ENCODE data around the gene RNF149. TPM values are rescaled to one million over a fixed set of nuclear protein-coding genes. Genes with fewer than 3 reads are reported as not detected.

Gene RNF149
- total RNA-seq, 1 donor: 73.1 TPM

DNA sequence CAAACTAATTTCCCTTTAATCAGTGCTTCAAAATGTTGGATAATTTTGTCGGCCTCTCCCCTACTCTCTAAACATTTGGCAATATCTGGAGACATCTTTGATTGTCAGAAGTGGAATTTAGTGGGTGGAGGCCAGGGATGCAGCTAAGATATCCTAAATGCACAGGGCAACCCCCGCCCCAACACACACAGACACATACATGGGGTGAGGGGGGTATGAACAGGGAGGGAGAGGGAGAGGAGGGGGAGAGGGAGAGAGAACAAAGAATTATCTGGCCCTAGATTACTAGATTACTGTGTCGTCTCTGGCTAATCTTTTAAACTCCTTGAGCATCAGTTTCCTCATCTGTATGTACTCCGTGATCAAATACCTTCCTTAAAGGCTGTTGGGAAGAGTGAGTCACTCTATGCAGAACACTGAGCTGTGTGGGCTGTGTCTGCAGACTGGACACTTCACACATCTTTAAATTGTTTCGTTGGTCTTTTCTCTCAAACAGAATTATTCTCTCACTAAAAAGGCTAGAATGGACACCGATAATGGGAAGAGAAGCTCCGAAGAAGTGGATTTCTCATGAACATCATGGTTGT is 2.9 kb downstream of the RNF149 start:
- Histone ChIP-seq H3K4me1 (ENCODE audit: insufficient read depth, low read length) (peaks cover 21% of the 10 kb centered on the region), H3K79me2 (ENCODE audit: insufficient read depth, low read length) (peaks cover 80% of the 10 kb centered on the region), H4K20me1 (ENCODE audit: insufficient read depth, low read length) (peaks cover 43% of the 10 kb centered on the region), H3K27me3 (ENCODE audit: insufficient read depth, low read length) (no peaks in the 10 kb centered on the region), H3K4me3 (ENCODE audit: insufficient read depth, low read length) (peak overlapping the region; percentile 87), H3K4me2 (ENCODE audit: insufficient read depth, low read length) (peak overlapping the region; percentile 96), H3K27ac (ENCODE audit: low read depth, low read length) (peak overlapping the region; percentile 64), H3K9me3 (ENCODE audit: low read depth, low read length) (no peaks in the 10 kb centered on the region), H2AFZ (ENCODE audit: low read length) (no peak overlapping the region), H3K36me3 (ENCODE audit: insufficient read depth, low read length) (no peaks in the 10 kb centered on the region)
- TF ChIP-seq, protein P1, sequence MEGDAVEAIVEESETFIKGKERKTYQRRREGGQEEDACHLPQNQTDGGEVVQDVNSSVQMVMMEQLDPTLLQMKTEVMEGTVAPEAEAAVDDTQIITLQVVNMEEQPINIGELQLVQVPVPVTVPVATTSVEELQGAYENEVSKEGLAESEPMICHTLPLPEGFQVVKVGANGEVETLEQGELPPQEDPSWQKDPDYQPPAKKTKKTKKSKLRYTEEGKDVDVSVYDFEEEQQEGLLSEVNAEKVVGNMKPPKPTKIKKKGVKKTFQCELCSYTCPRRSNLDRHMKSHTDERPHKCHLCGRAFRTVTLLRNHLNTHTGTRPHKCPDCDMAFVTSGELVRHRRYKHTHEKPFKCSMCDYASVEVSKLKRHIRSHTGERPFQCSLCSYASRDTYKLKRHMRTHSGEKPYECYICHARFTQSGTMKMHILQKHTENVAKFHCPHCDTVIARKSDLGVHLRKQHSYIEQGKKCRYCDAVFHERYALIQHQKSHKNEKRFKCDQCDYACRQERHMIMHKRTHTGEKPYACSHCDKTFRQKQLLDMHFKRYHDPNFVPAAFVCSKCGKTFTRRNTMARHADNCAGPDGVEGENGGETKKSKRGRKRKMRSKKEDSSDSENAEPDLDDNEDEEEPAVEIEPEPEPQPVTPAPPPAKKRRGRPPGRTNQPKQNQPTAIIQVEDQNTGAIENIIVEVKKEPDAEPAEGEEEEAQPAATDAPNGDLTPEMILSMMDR (IDR thresholded peaks at IDR 0.05; ENCODE audit: extremely low read depth, low read depth, low read length): no peak
- peak; percentile 73 for DNase-seq (ENCODE audit: insufficient read length, low spot score, missing footprints)

DNA sequence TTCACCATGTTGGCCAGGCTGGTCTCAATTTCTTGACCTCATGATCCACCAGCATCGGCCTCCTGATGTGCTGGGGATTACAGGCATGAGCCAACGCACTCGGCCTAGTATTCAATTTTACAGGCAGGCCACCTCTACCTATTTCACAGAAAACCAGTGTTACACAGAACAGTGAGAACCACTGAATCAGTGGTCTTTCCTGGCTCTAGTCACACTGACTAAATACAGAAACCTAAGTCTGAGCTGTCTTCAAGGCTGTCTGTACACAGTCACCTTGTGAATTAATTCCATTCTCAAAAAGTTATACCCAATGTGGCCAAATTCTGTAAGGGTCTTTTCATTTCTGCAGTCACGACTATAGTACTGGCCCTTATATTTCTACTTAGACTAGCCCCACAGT is 3.5 kb downstream of the RNF149 start:
- no peaks in the 10 kb centered on the region for H3K36me3 ChIP-seq (ENCODE audit: insufficient read depth, low read length)
- peak overlapping the region; percentile 96 for H3K4me2 ChIP-seq (ENCODE audit: insufficient read depth, low read length)
- TF ChIP-seq, protein P1 (IDR thresholded peaks at IDR 0.05; ENCODE audit: extremely low read depth, low read depth, low read length): no peak
- DNase-seq (ENCODE audit: insufficient read length, low spot score, missing footprints): no peak
- no peaks in the 10 kb centered on the region for H3K9me3 ChIP-seq (ENCODE audit: low read depth, low read length)
- peaks cover 21% of the 10 kb centered on the region for H3K4me1 ChIP-seq (ENCODE audit: insufficient read depth, low read length)
- peak overlapping the region; percentile 64 for H3K27ac ChIP-seq (ENCODE audit: low read depth, low read length)
- no peak overlapping the region for H3K4me3 ChIP-seq (ENCODE audit: insufficient read depth, low read length)
- peaks cover 46% of the 10 kb centered on the region for H4K20me1 ChIP-seq (ENCODE audit: insufficient read depth, low read length)
- H2AFZ ChIP-seq (ENCODE audit: low read length): no peak overlapping the region
- peaks cover 86% of the 10 kb centered on the region for H3K79me2 ChIP-seq (ENCODE audit: insufficient read depth, low read length)
- H3K27me3 ChIP-seq (ENCODE audit: insufficient read depth, low read length): no peaks in the 10 kb centered on the region

DNA sequence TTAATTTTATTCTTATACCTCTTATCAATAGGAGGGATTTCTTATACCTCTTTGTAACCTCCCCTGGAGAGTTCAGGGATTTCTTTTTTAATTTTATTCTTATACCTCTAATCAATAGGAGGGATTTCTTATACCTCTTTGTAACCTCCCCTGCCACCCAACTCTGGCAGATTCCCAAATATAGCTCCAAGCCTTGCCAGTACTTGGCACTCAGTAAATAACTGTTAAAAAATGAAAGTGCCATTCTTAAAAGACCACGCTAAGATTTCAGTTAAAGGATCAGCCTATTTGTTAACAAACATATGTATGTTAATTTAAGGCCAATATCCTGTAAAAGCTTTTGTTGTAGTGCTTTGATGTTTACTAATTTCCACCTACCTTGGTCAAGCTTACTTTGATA is 4.8 kb downstream of the RNF149 start:
- no peaks in the 10 kb centered on the region for H3K27me3 ChIP-seq (ENCODE audit: insufficient read depth, low read length)
- H3K4me2 ChIP-seq (ENCODE audit: insufficient read depth, low read length): no peak overlapping the region
- TF ChIP-seq, protein P1 (IDR thresholded peaks at IDR 0.05; ENCODE audit: extremely low read depth, low read depth, low read length): no peak
- H3K4me1 ChIP-seq (ENCODE audit: insufficient read depth, low read length): peaks cover 19% of the 10 kb centered on the region
- no peaks in the 10 kb centered on the region for H3K9me3 ChIP-seq (ENCODE audit: low read depth, low read length)
- H4K20me1 ChIP-seq (ENCODE audit: insufficient read depth, low read length): peaks cover 52% of the 10 kb centered on the region
- H3K36me3 ChIP-seq (ENCODE audit: insufficient read depth, low read length): no peaks in the 10 kb centered on the region
- H3K4me3 ChIP-seq (ENCODE audit: insufficient read depth, low read length): no peak overlapping the region
- DNase-seq (ENCODE audit: insufficient read length, low spot score, missing footprints): no peak
- H2AFZ ChIP-seq (ENCODE audit: low read length): no peak overlapping the region
- H3K27ac ChIP-seq (ENCODE audit: low read depth, low read length): no peak overlapping the region
- H3K79me2 ChIP-seq (ENCODE audit: insufficient read depth, low read length): peaks cover 97% of the 10 kb centered on the region

DNA sequence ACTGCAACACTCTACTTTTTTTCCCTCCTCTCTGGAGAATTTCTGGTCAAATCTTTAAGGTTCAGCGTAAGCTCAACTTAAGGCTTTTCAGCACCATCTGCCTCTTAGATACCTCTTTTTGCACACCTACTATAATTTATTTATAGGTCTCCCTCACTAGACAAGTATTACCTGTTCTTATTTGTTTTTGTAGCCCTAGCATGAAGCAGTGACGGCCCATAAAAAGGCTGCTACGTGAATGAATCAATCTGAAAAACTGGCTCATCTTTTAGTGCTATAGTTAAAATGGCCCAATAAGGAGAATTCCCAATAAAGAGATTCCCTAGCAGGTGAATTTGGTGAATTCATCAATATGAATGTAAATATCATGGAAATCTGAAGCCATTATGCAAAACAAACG is 6.5 kb downstream of the RNF149 start:
- no peak overlapping the region for H3K4me2 ChIP-seq (ENCODE audit: insufficient read depth, low read length)
- H3K79me2 ChIP-seq (ENCODE audit: insufficient read depth, low read length): peaks cover 97% of the 10 kb centered on the region
- H4K20me1 ChIP-seq (ENCODE audit: insufficient read depth, low read length): peaks cover 47% of the 10 kb centered on the region
- H2AFZ ChIP-seq (ENCODE audit: low read length): no peak overlapping the region
- no peak overlapping the region for H3K27ac ChIP-seq (ENCODE audit: low read depth, low read length)
- H3K36me3 ChIP-seq (ENCODE audit: insufficient read depth, low read length): no peaks in the 10 kb centered on the region
- H3K4me1 ChIP-seq (ENCODE audit: insufficient read depth, low read length): peaks cover 19% of the 10 kb centered on the region
- DNase-seq (ENCODE audit: insufficient read length, low spot score, missing footprints): no peak
- H3K27me3 ChIP-seq (ENCODE audit: insufficient read depth, low read length): no peaks in the 10 kb centered on the region
- TF ChIP-seq, protein P1 (IDR thresholded peaks at IDR 0.05; ENCODE audit: extremely low read depth, low read depth, low read length): no peak
- H3K4me3 ChIP-seq (ENCODE audit: insufficient read depth, low read length): no peak overlapping the region
- H3K9me3 ChIP-seq (ENCODE audit: low read depth, low read length): no peaks in the 10 kb centered on the region

Data from osteoblast (primary cell).